ENCODE measurements around the gene CACNA2D2. TPM values are rescaled to one million over a fixed set of nuclear protein-coding genes. Genes with fewer than 3 reads are reported as not detected.

Gene CACNA2D2
- total RNA-seq, 1 donor from 2014 or later: 1.00 TPM

DNA sequence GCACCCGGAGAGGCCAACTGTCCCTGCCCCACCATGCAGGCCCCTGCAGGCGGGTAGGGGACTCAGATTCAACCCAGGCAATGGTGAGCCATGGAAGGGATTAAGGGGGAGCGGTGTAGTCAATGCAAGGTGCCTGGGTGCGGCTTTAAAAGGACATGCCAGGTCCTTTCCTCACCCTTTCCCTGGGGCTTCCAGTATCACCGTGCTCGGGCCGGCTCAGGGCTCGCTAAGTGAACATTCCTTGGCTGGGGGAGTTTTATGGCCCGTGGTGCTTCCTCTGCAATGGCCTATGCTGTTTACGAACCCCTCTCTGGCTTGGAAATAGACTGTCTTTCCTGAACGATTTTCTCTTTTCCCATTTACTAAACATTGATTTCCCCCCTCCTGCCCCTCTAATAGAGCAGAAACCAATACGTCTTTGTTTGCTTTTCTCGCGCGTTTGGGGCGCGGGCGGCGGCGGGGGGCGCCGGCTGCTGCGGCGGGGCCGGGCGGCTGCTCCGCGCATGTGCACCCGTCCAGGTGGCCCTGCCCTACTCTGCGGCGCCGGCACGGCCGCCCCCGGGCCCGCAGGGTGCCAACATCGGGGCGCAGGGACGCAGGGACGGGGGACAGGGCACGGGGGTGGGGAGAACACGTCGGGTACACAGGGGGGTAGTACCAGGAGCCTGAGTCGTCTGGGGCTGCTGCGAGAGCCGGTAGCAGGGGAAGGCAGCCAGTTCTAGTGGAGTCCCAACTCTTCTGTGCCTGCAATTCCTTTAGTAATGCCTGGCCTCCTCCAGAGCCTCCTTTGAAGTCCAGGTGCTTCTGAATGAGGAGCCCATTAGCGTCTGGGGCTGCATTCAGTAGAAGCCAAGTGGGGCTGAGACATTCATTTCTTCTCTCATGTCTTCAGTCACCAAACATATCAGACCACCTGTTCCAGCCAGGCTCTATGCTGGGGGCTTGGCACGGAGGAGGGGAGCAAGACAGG, 26.9 kb upstream of the CACNA2D2 start:
- no peak overlapping the region for H3K9ac ChIP-seq (ENCODE audit: low read length)
- Mint-ChIP-seq H3K9me3 (ENCODE audit: unreplicated experiment) (no peaks in the 10 kb centered on the region), H3K27me3 (ENCODE audit: low read depth, unreplicated experiment) (peaks cover 53% of the 10 kb centered on the region), H3K36me3 (ENCODE audit: low read depth, unreplicated experiment) (no peaks in the 10 kb centered on the region), H3K27ac (ENCODE audit: unreplicated experiment) (no peak overlapping the region), H3K4me1 (ENCODE audit: low read depth, unreplicated experiment) (peaks cover 14% of the 10 kb centered on the region), H3K4me3 (ENCODE audit: unreplicated experiment) (no peak overlapping the region)
- peaks cover 32% of the 10 kb centered on the region for H3K27me3 ChIP-seq (ENCODE audit: insufficient read depth, low read length)
- peaks cover 5% of the 10 kb centered on the region for H4K20me1 ChIP-seq (ENCODE audit: insufficient read depth, low read length)
- TF ChIP-seq, protein P1, sequence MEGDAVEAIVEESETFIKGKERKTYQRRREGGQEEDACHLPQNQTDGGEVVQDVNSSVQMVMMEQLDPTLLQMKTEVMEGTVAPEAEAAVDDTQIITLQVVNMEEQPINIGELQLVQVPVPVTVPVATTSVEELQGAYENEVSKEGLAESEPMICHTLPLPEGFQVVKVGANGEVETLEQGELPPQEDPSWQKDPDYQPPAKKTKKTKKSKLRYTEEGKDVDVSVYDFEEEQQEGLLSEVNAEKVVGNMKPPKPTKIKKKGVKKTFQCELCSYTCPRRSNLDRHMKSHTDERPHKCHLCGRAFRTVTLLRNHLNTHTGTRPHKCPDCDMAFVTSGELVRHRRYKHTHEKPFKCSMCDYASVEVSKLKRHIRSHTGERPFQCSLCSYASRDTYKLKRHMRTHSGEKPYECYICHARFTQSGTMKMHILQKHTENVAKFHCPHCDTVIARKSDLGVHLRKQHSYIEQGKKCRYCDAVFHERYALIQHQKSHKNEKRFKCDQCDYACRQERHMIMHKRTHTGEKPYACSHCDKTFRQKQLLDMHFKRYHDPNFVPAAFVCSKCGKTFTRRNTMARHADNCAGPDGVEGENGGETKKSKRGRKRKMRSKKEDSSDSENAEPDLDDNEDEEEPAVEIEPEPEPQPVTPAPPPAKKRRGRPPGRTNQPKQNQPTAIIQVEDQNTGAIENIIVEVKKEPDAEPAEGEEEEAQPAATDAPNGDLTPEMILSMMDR (IDR thresholded peaks at IDR 0.05; ENCODE audit: insufficient read depth, low read depth, low read length): no peak
- TF ChIP-seq EZH2 (IDR thresholded peaks at IDR 0.05; ENCODE audit: insufficient read depth, low read length): no peak
- no peaks in the 10 kb centered on the region for H3K36me3 ChIP-seq (ENCODE audit: insufficient read depth, low read length)
- H3K4me2 ChIP-seq (ENCODE audit: low read length): peak overlapping the region; percentile 11
- no peaks in the 10 kb centered on the region for H3K79me2 ChIP-seq (ENCODE audit: insufficient read depth, low read length)
- FAIRE-seq (no peak), DNase-seq (ENCODE audit: low read depth) (no peak)
- no peak overlapping the region for H3K27ac ChIP-seq (ENCODE audit: low read depth, low read length)
- H2AFZ ChIP-seq (ENCODE audit: low read depth, low read length): no peak overlapping the region
- H3K4me3 ChIP-seq (ENCODE audit: insufficient read depth, low read depth, low read length): no peak overlapping the region
- H3K9me3 ChIP-seq (ENCODE audit: insufficient read depth, low read depth, low read length): no peaks in the 10 kb centered on the region
- no peaks in the 10 kb centered on the region for H3K4me1 ChIP-seq (ENCODE audit: insufficient read depth, low read length)

- no peaks in the 10 kb centered on the region for H4K20me1 ChIP-seq (ENCODE audit: insufficient read depth, low read length)
- H3K27me3 Mint-ChIP-seq (ENCODE audit: low read depth, unreplicated experiment): peaks cover 48% of the 10 kb centered on the region
- H3K4me3 ChIP-seq (ENCODE audit: insufficient read depth, low read depth, low read length): no peak overlapping the region
- H3K36me3 Mint-ChIP-seq (ENCODE audit: low read depth, unreplicated experiment): no peaks in the 10 kb centered on the region
- H3K9ac ChIP-seq (ENCODE audit: low read length): no peak overlapping the region
- H3K9me3 Mint-ChIP-seq (ENCODE audit: unreplicated experiment): no peaks in the 10 kb centered on the region
- H3K27ac Mint-ChIP-seq (ENCODE audit: unreplicated experiment): no peak overlapping the region
- no peaks in the 10 kb centered on the region for H3K79me2 ChIP-seq (ENCODE audit: insufficient read depth, low read length)
- H3K36me3 ChIP-seq (ENCODE audit: insufficient read depth, low read length): no peaks in the 10 kb centered on the region
- TF ChIP-seq EZH2 (IDR thresholded peaks at IDR 0.05; ENCODE audit: insufficient read depth, low read length): no peak
- TF ChIP-seq, protein P1 (IDR thresholded peaks at IDR 0.05; ENCODE audit: insufficient read depth, low read depth, low read length): no peak
- no peaks in the 10 kb centered on the region for H3K9me3 ChIP-seq (ENCODE audit: insufficient read depth, low read depth, low read length)
- DNase-seq (ENCODE audit: low read depth) (peak; percentile 20), FAIRE-seq (no peak)
- no peak overlapping the region for H3K4me2 ChIP-seq (ENCODE audit: low read length)
- H3K27ac ChIP-seq (ENCODE audit: low read depth, low read length): no peak overlapping the region
- H3K4me3 Mint-ChIP-seq (ENCODE audit: unreplicated experiment): no peak overlapping the region
- no peaks in the 10 kb centered on the region for H3K4me1 Mint-ChIP-seq (ENCODE audit: low read depth, unreplicated experiment)
- no peaks in the 10 kb centered on the region for H3K4me1 ChIP-seq (ENCODE audit: insufficient read depth, low read length)
- H2AFZ ChIP-seq (ENCODE audit: low read depth, low read length): no peak overlapping the region
- peaks cover 31% of the 10 kb centered on the region for H3K27me3 ChIP-seq (ENCODE audit: insufficient read depth, low read length)
These were observed 22.6 kb upstream of the CACNA2D2 start for GRCh38 chr3:50525987-50526386.
